Raji (cell line): ENCODE measurements around the gene LMX1B.

Source experiments
- POLR2A ChIP-seq: IDR thresholded peaks from 2 replicates; pipeline ENCODE4 v1.6.1; 2011; ENCODE audit warnings: low read depth, low read length, control low read depth; ENCODE audit not compliant: insufficient read depth

Gene LMX1B

GRCh38 chr9:126621061-126621918, 7.6 kb downstream of the LMX1B start:
- TF ChIP-seq POLR2A: no peak

- TF ChIP-seq POLR2A: no peak
Observed at GRCh38 chr9:126621919-126622735, 8.4 kb downstream of the LMX1B start.

- TF ChIP-seq POLR2A: no peak
Observed at GRCh38 chr9:126623314-126623666, 9.6 kb downstream of the LMX1B start.

GRCh38 chr9:126623667-126624478, 10.1 kb downstream of the LMX1B start:
- TF ChIP-seq POLR2A: no peak

GRCh38 chr9:126624479-126624826, 10.7 kb downstream of the LMX1B start:
- TF ChIP-seq POLR2A: no peak

- no peak for TF ChIP-seq POLR2A
Observed at GRCh38 chr9:126624912-126625311, 11.2 kb downstream of the LMX1B start.

GRCh38 chr9:126625329-126626126, 11.8 kb downstream of the LMX1B start:
- TF ChIP-seq POLR2A: no peak

- no peak for TF ChIP-seq POLR2A
Observed at GRCh38 chr9:126626127-126626925, 12.6 kb downstream of the LMX1B start.

GRCh38 chr9:126626926-126627233, 13.2 kb downstream of the LMX1B start:
- TF ChIP-seq POLR2A: no peak

GRCh38 chr9:126628146-126628545, 14.4 kb downstream of the LMX1B start:
- no peak for TF ChIP-seq POLR2A

GRCh38 chr9:126628969-126629674, 15.4 kb downstream of the LMX1B start:
- no peak for TF ChIP-seq POLR2A

GRCh38 chr9:126630458-126631237, 16.9 kb downstream of the LMX1B start:
- TF ChIP-seq POLR2A: no peak

- no peak for TF ChIP-seq POLR2A
Observed at GRCh38 chr9:126631254-126631653, 17.5 kb downstream of the LMX1B start.
